NCI-H2196 treated with DMSO at 0.1 percent for 48 hours (cell line): ENCODE results near the gene EPS8.

Experiments used
- DNase-seq: peaks from one replicate; lab custom pipeline; 2025; ENCODE audit not compliant: unreplicated experiment; lab: John Stamatoyannopoulos, UW

EPS8 gene

DNA sequence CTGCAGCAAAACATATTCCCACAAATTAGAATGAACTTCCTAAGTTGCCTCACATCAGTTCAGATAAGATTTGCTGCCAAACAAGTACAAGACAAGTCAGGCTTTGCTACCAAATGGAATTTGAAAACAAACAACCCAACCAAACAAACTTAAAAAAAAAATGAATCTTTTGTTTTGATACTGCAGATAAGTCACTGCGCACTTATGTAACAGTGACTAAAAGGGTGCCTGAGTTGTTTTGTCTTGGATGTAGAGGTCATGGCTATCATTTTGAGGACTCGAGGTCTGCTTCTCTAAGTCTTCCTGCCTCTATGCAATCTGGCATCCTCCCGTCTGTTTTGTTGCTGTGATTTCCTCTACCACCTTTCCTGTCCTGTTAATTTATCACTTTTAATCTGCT lies 11.1 kb upstream of the EPS8 start:
- DNase-seq, result no peak

- no peak for DNase-seq
These were observed 8.6 kb upstream of the EPS8 start for GRCh38 chr12:15797818-15798217.

GRCh38 chr12:15796493-15797141 lies 7.4 kb upstream of the EPS8 start:
- no peak for DNase-seq

- no peak for DNase-seq
These were observed 5.6 kb upstream of the EPS8 start for GRCh38 chr12:15794836-15795235.

DNA sequence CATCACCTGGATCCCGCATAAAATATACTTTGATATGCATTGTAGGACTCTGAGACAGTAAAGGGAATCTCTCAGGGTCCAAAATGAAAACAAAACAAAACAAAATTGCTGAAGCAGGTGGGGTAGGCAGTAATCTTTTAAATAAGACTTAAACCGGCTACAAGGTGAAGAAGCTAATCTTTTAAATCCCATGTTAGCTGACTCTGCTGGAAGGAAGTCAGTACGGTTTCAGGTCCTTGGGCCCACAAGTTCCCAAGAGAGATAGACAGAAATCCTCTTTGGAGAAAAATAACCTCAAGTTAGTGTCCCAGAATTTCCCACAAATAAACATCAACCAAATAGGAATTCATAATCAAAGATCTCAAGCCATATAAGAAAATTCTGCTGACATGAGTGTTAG lies 5.0 kb upstream of the EPS8 start:
- no peak for DNase-seq

DNA sequence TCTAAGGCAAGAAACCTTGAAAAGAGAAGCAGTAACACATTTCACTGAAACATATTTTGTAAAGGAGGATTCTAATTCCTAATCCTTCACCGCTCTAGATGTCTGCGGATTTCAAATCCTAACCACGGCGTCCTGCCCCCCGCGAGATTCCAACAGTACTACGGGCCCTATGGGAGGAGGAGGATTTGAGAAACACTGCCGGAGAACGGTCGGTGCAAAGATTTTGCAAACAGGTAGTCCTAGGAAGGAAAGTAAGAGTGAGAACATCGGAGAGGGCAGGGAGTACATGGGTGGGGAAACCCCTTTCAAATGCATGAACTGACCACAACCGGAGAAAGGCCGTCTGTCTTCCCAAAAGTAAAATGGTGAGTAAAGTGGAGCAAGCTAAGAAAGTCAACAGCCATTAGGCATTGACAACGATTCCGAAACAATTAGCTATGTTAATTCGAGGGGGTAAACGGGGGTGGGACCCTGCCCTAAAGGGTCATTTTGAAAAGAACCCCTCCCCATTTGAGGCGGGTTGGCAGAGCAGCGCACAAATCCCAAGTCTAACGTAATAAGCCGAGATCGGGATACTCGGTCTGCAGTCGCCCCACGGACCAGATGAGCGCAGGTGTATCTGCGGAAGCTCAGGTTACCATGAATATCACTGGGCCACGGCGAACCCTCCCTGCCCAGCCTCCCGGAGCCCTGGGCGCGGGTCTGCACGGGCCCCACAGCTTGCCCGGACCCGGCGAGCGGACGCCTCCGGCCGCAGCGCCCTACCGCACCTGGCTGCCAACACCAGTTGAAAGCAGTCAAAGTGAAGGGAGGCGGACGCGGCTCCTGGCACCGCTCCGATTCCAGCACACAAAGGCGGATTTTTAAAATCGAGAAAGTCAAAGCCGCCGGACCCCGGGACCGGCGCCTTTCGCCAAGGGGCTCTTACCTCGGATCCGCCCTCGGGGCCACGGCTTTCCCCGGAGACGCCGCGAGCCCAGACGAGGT lies 662 bp downstream of the EPS8 start:
- DNase-seq, result no peak

DNA sequence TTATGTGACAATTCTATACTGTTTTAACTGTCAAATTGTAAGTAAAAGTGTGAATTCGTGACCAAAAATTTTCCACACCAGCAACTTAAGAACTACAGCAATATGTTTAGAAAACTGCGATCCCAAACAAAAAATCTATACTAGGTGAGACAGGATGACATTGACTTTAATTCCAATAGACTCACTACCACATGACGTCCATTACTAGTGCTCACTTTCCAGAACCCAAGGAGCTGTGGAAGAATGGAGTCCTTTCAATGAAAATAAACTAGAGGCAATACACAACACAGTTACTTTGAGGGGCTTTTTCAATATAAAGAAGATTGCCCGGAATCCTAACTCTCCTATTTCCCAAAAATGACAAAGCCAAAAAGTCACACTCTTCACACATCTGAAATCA lies 1.4 kb downstream of the EPS8 start:
- DNase-seq, result no peak

DNA sequence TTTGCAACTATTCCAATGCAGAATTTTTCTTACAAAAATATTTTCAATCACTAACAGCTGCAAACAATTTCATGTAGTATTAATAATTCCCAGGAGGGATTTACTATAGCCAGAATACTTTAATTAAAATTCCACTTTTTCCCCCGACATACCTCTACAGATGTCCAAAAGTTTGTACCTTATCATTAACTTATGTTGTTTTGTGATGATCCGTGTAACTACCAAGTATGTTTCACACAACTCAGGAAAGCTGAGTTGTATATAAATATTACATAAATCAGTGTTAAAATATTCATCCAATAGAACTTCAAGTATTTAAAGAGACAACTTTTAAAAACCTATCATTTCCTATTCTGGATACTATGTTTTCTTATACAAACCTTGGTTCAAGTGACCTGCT lies 2.4 kb downstream of the EPS8 start:
- no peak for DNase-seq

GRCh38 chr12:15783288-15783687 lies 5.9 kb downstream of the EPS8 start:
- DNase-seq, result no peak

DNA sequence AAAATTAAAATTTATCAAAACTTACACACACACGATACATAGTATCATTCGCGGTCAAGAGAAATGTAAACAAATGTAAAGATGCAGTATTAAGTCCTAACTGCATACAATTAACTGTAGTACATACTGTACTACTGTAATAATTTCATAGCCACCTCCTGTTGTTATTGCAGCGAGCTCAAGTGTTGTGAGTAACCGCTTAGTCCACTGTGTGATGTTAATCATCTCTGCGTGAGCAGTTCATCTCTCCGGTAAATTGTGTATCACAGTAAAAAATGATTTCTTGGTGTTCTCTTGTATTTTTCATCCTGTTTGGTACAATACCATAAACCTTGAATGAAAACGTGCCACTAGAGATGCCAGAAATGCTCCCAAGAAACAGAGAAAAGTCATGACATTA lies 6.5 kb downstream of the EPS8 start:
- no peak for DNase-seq

DNA sequence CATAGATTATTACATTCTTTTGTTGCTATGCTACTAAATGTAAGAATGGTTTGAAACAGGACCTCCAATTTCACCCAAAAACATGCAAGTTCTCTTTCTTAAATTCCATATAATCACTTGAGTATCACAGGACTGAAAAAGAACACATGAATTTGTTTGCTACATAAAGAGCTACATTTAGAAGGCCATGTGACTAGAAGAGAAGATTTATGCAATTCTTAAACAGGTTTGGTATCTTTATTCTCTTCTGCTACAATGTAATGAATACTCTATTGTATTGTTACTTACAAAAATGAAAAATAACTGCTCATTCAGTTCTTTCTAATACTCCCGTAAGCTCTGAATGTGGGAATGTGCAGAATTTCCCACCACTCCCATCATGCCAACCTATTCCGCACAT lies 9.3 kb downstream of the EPS8 start:
- no peak for DNase-seq

GRCh38 chr12:15778126-15778525 lies 11.1 kb downstream of the EPS8 start:
- DNase-seq, result no peak

DNA sequence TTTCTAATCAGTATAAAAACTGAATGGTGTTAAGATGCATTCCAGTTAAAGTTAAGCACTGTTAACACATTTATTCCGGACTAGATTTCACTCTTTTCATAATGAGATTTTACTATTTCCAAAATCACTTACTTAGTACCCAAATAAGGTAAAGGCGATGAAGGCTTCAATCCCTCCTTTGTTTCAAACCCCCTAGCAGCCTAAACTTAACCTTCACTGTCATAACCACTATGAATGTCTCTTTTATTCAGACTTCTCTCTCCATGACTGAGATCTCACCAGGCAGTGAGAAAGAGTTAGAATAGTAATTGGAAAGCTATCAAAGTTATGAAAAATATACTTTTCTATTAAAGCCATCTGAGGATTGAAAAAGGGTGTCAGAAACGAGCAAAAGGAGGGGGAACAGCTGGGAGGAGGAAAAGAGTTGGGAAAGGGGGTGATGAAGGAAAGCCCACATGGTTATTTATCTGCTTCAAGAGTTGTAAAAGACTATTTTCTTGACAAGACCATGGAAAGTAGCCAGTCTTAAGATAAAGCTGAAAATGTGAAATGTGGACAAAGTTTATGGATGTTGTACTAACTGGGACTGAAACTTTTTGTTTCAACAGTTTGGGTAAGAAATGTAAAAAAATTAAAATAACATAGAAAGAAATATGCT lies 11.7 kb downstream of the EPS8 start:
- DNase-seq, result no peak

DNA sequence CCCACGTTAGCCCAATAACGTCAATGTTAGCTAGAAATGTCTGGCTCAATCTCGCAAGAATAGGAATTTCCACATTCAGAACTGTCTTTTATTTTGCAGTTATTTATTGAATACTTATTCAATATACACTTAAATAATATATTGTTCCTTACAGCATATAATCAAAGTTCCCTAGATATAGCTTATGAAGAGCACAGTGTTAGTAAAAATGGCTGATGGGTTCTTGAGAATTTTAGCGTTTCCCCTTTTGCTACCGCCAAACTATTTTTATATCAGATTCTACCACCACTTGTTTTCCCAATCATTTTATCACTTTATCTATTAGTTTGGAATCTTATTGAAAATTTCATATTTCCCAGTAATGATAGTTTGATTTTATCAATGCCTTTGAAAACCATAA lies 12.7 kb downstream of the EPS8 start:
- no peak for DNase-seq

GRCh38 chr12:15774819-15775218 lies 14.4 kb downstream of the EPS8 start:
- no peak for DNase-seq

GRCh38 chr12:15772405-15773018 lies 16.7 kb downstream of the EPS8 start:
- no peak for DNase-seq

DNA sequence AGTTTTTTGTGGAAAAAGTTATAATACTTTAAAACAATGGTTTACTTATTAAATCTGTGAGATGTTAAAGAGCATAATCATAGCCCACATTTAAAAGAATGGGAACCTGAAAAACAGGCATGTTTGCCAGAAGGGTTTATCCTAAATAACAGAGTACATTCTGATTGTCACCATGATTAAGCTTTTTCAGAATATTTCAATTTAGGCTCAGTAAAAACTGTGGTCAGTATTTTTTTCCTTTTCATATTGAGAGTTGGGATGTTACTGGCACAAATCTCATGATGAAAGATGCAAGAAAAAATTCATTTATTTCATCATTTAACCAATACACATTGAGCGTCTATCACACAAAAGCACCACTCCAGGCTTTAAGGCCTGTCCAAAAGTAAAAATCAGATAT lies 18.6 kb downstream of the EPS8 start:
- no peak for DNase-seq

GRCh38 chr12:15770021-15770420 lies 19.2 kb downstream of the EPS8 start:
- no peak for DNase-seq

GRCh38 chr12:15769586-15769985 lies 19.6 kb downstream of the EPS8 start:
- DNase-seq, result no peak

- DNase-seq, result no peak
These were observed 21.9 kb downstream of the EPS8 start for GRCh38 chr12:15767301-15767700.

DNA sequence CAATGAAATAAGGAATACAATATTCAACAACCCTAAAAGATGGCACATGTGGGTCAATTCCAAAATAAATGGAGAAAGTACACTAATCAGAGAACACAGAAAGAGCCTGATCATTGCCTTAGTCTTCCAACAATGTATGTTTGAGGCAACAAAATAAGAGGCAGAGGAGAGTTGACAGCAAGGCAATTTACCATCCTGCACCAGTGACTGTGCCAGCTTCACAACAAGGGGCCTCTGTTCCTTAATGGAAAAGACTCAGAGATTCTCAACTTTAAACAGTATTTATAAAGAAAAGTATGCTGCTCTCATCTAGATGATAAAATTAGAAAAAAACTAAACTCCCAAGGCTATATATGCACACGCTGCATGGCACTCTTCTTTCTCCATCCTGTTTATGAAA lies 25.9 kb downstream of the EPS8 start:
- DNase-seq, result no peak
